Panc1 (cell line): ENCODE measurements around the gene GUK1.

Source experiments
- CTCF ChIP-seq: fragments of 450-650 bp; IDR thresholded peaks from 2 replicates; pipeline ENCODE4 v1.5.1; 2017; ENCODE audit warnings: mild to moderate bottlenecking
- POLR2AphosphoS5 ChIP-seq: IDR thresholded peaks from 2 replicates; pipeline ENCODE4 v1.6.1; 2012; ENCODE audit warnings: mild to moderate bottlenecking, low read depth, low read length, moderate library complexity

DNA sequence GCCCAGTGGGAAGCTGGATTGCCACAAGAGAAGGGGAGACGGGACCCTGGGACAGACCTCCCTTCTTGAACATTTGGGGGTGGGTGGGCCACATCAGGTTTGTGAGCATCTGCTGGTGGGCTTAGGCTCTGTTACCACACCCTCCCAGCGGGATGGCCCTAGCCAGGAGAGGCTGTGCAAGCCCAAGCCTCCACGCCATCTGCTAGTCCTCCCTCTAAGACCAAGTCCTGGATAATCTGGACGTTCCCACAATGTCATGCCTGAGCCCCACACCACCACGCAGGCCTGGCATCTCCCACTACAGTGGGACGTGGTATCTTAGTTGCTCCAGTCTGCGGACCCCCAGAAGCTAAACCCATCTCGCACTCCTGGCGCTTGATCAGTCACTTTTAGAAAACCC is 21.8 kb downstream of the GUK1 start:
- TF ChIP-seq CTCF = no peak
- TF ChIP-seq POLR2AphosphoS5 = no peak
